ENCODE results near the gene RAD51. TPM values are rescaled to one million over a fixed set of nuclear protein-coding genes. Genes with fewer than 3 reads are reported as not detected.

RAD51 gene
- total RNA-seq, 1 donor, result 12.1 TPM

GRCh38 chr15:40722354-40722753 lies 27.4 kb downstream of the RAD51 start:
- no peak for DNase-seq (ENCODE audit: low read depth)
- H3K4me3 ChIP-seq (ENCODE audit: low read depth, low read length), result no peak overlapping the region
- TF ChIP-seq, protein P1, sequence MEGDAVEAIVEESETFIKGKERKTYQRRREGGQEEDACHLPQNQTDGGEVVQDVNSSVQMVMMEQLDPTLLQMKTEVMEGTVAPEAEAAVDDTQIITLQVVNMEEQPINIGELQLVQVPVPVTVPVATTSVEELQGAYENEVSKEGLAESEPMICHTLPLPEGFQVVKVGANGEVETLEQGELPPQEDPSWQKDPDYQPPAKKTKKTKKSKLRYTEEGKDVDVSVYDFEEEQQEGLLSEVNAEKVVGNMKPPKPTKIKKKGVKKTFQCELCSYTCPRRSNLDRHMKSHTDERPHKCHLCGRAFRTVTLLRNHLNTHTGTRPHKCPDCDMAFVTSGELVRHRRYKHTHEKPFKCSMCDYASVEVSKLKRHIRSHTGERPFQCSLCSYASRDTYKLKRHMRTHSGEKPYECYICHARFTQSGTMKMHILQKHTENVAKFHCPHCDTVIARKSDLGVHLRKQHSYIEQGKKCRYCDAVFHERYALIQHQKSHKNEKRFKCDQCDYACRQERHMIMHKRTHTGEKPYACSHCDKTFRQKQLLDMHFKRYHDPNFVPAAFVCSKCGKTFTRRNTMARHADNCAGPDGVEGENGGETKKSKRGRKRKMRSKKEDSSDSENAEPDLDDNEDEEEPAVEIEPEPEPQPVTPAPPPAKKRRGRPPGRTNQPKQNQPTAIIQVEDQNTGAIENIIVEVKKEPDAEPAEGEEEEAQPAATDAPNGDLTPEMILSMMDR (IDR thresholded peaks at IDR 0.05; ENCODE audit: insufficient read depth, low read length), result no peak

DNA sequence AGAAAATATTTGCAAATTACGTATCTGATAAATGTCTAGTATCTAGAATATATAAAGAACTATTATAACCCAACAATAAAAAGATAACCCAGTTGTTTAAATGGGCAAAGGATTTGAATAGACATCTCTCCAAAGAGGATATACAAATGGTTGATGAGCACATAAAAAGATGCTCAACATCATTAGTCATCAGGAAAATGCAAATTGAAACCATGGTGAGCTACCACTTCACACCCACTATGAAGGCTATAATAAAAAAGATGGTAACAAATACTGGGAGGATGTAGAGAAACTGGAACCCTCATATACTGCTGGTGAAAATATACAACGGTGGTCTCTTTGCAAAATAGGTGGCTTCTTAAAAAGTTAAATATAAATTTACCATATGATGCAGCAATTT lies 28.0 kb downstream of the RAD51 start:
- no peak for DNase-seq (ENCODE audit: low read depth)
- H3K4me3 ChIP-seq (ENCODE audit: low read depth, low read length), result no peak overlapping the region
- TF ChIP-seq, protein P1 (IDR thresholded peaks at IDR 0.05; ENCODE audit: insufficient read depth, low read length), result no peak

DNA sequence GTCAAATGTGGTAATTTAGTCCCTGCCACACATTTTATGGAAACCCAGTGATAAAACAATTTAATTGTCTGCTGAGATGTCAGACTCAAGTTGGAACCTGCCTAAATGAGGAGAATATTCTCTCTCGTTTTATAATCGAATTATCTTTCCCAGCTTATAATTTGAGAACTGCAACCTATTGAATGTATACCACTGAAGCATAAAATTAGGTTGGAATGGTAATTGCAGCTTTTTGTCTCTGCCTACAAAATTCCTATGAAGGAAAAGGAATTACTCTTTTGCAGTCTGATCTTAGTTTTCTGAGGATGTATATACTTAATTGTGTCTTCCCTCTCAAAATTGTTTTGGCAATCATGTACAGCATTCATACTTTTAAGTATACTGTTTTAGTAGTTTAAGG lies 28.9 kb downstream of the RAD51 start:
- no peak overlapping the region for H3K4me3 ChIP-seq (ENCODE audit: low read depth, low read length)
- DNase-seq (ENCODE audit: low read depth), result no peak
- TF ChIP-seq, protein P1 (IDR thresholded peaks at IDR 0.05; ENCODE audit: insufficient read depth, low read length), result no peak

DNA sequence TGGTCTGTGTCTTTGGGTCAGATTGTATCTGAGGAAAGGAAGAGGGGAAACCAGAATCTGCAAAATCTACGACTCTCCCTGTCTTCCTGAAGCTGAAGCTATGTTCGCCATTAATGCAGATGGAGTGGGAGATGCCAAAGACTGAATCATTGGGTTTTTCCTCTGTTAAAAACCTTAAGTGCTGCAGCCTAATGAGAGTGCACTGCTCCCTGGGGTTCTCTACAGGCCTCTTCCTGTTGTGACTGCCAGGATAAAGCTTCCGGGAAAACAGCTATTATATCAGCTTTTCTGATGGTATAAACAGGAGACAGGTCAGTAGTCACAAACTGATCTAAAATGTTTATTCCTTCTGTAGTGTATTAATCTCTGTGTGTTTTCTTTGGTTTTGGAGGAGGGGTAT lies 36.1 kb downstream of the RAD51 start:
- no peak for DNase-seq (ENCODE audit: low read depth)
- H3K4me3 ChIP-seq (ENCODE audit: low read depth, low read length), result no peak overlapping the region
- TF ChIP-seq, protein P1 (IDR thresholded peaks at IDR 0.05; ENCODE audit: insufficient read depth, low read length), result no peak

DNA sequence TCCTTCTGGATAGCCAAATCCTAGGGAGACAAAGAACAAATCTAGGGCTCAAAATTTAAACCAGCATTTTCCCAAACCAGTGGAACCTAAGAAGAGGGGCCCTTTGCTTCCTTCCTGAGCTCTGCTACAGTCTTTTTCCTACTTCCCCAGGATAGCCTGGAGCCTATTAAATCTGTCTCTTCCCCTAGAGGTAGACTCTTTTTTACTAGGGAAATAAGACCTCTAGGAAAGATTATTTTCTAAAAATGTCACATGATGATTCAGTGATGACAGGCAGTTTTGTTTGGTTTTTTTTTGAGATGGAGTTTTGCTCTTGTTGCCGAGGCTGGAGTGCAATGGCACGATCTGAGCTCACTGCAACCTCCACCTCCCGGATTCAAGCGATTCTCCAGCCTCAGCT lies 41.6 kb downstream of the RAD51 start:
- no peak for DNase-seq (ENCODE audit: low read depth)
- TF ChIP-seq, protein P1 (IDR thresholded peaks at IDR 0.05; ENCODE audit: insufficient read depth, low read length), result no peak
- no peak overlapping the region for H3K4me3 ChIP-seq (ENCODE audit: low read depth, low read length)

DNA sequence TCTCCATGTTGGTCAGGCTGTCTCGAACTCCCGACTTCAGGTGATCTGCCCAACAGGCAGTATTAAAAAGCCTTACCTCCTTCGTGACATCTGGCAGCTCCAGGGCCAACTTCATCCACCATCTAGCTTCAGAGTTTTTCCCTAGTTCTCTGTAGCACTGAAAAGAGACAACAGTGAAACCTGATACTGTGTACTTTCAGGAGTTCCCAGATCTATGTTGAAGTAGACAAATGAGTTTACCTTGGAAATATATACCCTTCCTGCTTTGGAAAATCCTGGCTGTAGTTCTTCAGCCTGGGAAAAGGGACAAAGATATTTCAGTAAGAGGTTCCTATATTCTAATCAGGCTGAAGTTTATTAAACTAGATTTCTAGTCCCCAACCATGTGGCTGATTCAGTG lies 42.1 kb downstream of the RAD51 start:
- TF ChIP-seq, protein P1 (IDR thresholded peaks at IDR 0.05; ENCODE audit: insufficient read depth, low read length), result no peak
- no peak overlapping the region for H3K4me3 ChIP-seq (ENCODE audit: low read depth, low read length)
- DNase-seq (ENCODE audit: low read depth), result no peak

DNA sequence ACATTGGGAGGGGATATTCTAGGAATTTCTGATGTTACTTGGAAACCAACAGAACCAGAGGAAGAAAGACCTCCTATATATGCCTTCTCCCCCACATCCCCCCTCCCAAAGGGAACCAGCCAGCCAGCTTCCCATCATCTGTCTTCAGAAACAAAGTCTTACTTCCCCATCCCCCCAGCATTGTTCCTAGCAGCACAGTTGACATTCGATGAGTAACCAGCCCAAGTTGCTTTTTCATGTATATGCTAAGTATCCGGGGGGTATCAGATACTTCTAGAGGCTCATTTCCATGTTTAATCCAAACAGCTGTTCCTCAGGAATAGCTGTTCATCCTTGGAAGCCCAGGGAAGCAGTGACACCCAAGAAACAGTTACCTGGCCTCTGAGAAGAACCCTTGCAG lies 44.1 kb downstream of the RAD51 start:
- DNase-seq (ENCODE audit: low read depth), result no peak
- TF ChIP-seq, protein P1 (IDR thresholded peaks at IDR 0.05; ENCODE audit: insufficient read depth, low read length), result no peak
- H3K4me3 ChIP-seq (ENCODE audit: low read depth, low read length), result no peak overlapping the region
